DND-41 (cell line): ENCODE results near the gene SRSF12.

Source experiments
- ATAC-seq: fragments of 200-7000 bp; cut with Tn5 transposase; 3 replicates; pipeline ENCODE4 v1.9.1; 2021; ENCODE audit warnings: low read depth; ENCODE audit not compliant: insufficient read depth
- DNase-seq: peaks from one replicate; pipeline ENCODE4 v3.0.0-alpha.2; 2020
- H2AFZ ChIP-seq: 2 replicates; pipeline ENCODE4 v1.6.0; 2012; ENCODE audit warnings: low read depth, low read length
- H3K27ac ChIP-seq: 2 replicates; pipeline ENCODE4 v1.5.1; 2012; ENCODE audit warnings: low read length, inconsistent platforms
- H3K27me3 ChIP-seq: fragments of 200-600 bp; sonication (generic); 2 replicates; pipeline ENCODE4 v1.6.0; 2012; ENCODE audit warnings: low read length, mild to moderate bottlenecking, inconsistent platforms; ENCODE audit not compliant: insufficient read depth, poor library complexity
- H3K36me3 ChIP-seq: 2 replicates; pipeline ENCODE4 v1.5.1; 2012; ENCODE audit warnings: low read length, inconsistent platforms; ENCODE audit not compliant: insufficient read depth
- H3K4me1 ChIP-seq: 2 replicates; pipeline ENCODE4 v1.5.1; 2012; ENCODE audit warnings: mild to moderate bottlenecking, low read length; ENCODE audit not compliant: insufficient read depth
- H3K4me2 ChIP-seq: 2 replicates; pipeline ENCODE4 v1.6.0; 2012; ENCODE audit warnings: mild to moderate bottlenecking, moderate library complexity, low read length, inconsistent platforms; ENCODE audit not compliant: insufficient read depth
- H3K4me3 ChIP-seq, 2 experiments: fragments of 200-600 bp in 1 of 2; shearing (Covaris generic) in 1 of 2; 2 replicates each; pipeline ENCODE4 v1.5.1; 2012 to 2016; ENCODE audit warnings: inconsistent platforms in 2 of 2, low read length in 2 of 2, mild to moderate bottlenecking in 2 of 2, low read depth in 1 of 2, moderate library complexity in 1 of 2
- H3K79me2 ChIP-seq: 2 replicates; pipeline ENCODE4 v1.6.0; 2012; ENCODE audit warnings: low read length, inconsistent platforms; ENCODE audit not compliant: insufficient read depth
- H3K9ac ChIP-seq: 2 replicates; pipeline ENCODE4 v1.6.0; 2012; ENCODE audit warnings: low read depth, mild to moderate bottlenecking, inconsistent platforms, low read length, moderate library complexity
- H3K9me3 ChIP-seq: 2 replicates; pipeline ENCODE4 v1.5.1; 2012; ENCODE audit warnings: low read length, moderate library complexity, mild to moderate bottlenecking, inconsistent platforms; ENCODE audit not compliant: insufficient read depth, severe bottlenecking
- H4K20me1 ChIP-seq: 2 replicates; pipeline ENCODE4 v1.6.0; 2012; ENCODE audit warnings: low read length; ENCODE audit not compliant: insufficient read depth
- EZH2 ChIP-seq: IDR thresholded peaks from 3 replicates; pipeline ENCODE4 v1.6.1; 2012; ENCODE audit warnings: borderline replicate concordance, low read depth, mild to moderate bottlenecking, moderate library complexity, low read length, inconsistent platforms; ENCODE audit not compliant: severe bottlenecking
- TF ChIP-seq, protein P1 (sequence below): IDR thresholded peaks from 2 replicates; pipeline ENCODE4 v1.5.1; 2012; ENCODE audit warnings: borderline replicate concordance, low read length, moderate library complexity, mild to moderate bottlenecking; ENCODE audit not compliant: poor library complexity, severe bottlenecking; ENCODE audit errors: extremely low read depth

The SRSF12 gene

DNA sequence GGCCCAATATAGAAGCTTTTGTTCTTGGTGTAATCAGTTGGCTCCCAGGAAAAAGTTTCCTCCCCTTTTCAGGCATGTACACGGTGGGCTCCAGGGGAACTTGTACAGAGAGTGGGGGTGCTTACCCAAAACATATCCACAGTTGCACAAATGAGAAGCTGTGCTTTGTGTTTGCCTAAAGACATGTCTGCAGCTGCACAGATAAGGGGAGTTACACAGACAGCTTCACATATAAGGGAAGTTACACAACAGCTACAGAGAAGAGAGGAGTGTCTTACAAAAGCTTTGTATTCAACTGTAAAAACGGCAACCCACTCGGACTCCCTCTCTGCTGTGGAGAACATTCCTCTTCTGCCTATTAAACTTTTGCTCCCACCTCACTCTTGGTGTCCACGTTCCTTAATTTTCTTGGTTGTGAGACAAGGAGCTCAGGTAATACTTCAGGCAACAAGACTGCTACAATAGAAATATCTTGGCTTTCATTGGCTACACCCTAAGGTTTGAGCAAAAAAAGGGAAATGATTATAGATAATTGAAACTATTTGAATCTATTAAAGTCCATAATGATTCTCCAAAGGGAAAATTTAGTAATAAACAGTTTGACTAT, 44.8 kb downstream of the SRSF12 start:
- H3K9ac ChIP-seq = no peak overlapping the region
- H3K4me3 ChIP-seq = no peak overlapping the region
- no peaks in the 10 kb centered on the region for H4K20me1 ChIP-seq
- no peak overlapping the region for H3K4me2 ChIP-seq
- ATAC-seq (no peak), DNase-seq (no peak)
- no peak for TF ChIP-seq EZH2
- TF ChIP-seq, protein P1, sequence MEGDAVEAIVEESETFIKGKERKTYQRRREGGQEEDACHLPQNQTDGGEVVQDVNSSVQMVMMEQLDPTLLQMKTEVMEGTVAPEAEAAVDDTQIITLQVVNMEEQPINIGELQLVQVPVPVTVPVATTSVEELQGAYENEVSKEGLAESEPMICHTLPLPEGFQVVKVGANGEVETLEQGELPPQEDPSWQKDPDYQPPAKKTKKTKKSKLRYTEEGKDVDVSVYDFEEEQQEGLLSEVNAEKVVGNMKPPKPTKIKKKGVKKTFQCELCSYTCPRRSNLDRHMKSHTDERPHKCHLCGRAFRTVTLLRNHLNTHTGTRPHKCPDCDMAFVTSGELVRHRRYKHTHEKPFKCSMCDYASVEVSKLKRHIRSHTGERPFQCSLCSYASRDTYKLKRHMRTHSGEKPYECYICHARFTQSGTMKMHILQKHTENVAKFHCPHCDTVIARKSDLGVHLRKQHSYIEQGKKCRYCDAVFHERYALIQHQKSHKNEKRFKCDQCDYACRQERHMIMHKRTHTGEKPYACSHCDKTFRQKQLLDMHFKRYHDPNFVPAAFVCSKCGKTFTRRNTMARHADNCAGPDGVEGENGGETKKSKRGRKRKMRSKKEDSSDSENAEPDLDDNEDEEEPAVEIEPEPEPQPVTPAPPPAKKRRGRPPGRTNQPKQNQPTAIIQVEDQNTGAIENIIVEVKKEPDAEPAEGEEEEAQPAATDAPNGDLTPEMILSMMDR = no peak
- H2AFZ ChIP-seq = no peak overlapping the region
- H3K79me2 ChIP-seq = no peaks in the 10 kb centered on the region
- no peaks in the 10 kb centered on the region for H3K27me3 ChIP-seq
- H3K9me3 ChIP-seq = peaks cover 5% of the 10 kb centered on the region
- H3K27ac ChIP-seq = no peak overlapping the region
- no peaks in the 10 kb centered on the region for H3K36me3 ChIP-seq
- H3K4me1 ChIP-seq = no peaks in the 10 kb centered on the region

DNA sequence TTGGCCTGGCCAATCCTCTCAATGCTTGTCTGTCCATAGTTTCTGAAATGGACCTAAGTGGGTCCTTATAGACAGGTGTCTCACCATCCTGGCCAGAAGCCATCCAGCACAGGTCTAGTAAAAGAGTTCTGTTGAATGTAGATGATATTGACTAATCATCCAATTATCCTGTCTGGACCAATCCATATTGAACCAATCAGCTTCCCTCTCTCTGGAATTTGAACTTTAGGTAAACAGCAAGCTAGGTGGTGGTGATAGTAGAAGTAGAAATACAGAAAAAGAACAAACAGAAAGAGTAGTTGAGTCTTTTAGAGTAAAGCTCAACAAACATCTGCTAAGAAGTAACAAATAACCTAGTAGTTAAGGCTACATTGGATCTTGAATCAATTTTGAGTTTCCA, 46.8 kb downstream of the SRSF12 start:
- no peak overlapping the region for H3K4me3 ChIP-seq
- no peaks in the 10 kb centered on the region for H3K36me3 ChIP-seq
- no peak overlapping the region for H3K4me2 ChIP-seq
- no peak for TF ChIP-seq EZH2
- TF ChIP-seq, protein P1 = no peak
- H3K79me2 ChIP-seq = no peaks in the 10 kb centered on the region
- no peaks in the 10 kb centered on the region for H4K20me1 ChIP-seq
- no peak overlapping the region for H3K9ac ChIP-seq
- DNase-seq (no peak), ATAC-seq (no peak)
- no peaks in the 10 kb centered on the region for H3K27me3 ChIP-seq
- no peak overlapping the region for H2AFZ ChIP-seq
- H3K4me1 ChIP-seq = no peaks in the 10 kb centered on the region
- peaks cover 5% of the 10 kb centered on the region for H3K9me3 ChIP-seq
- H3K27ac ChIP-seq = no peak overlapping the region

DNA sequence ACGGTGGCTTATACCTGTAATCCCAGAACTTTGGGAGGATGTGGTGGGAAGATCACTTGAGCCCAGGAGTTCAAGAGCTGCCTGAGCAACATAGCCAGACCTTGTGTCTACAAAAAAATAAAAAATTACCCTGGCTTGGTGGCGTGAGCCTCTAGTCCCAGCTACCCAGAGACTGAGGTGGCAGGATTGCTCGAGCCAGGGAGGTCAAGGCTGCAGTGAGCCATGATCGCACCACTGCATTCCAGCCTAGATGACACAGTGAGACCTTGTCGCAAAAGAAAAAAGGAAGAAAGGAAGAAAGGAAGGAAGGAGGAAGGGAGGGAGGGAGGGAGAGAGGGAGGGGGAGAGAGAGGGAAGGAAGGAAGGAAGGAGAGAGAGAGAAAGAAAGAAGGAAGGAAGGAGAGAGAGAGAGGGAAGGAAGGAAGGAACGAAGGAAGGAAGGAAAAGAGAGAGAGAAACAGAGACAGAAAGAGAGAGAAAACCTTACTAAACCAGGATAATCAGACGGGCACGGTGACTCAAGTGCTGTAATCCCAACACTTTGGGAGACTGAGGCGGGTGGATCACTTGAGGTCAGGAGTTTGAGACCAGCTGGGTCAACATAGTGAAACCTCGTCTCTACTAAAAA, 48.2 kb downstream of the SRSF12 start:
- Histone ChIP-seq H3K9me3 (peaks cover 5% of the 10 kb centered on the region), H3K4me2 (no peak overlapping the region), H2AFZ (no peak overlapping the region), H3K4me3 (no peak overlapping the region), H3K4me1 (no peaks in the 10 kb centered on the region), H3K79me2 (no peaks in the 10 kb centered on the region), H3K27me3 (no peaks in the 10 kb centered on the region), H3K9ac (no peak overlapping the region), H3K27ac (no peak overlapping the region), H4K20me1 (no peaks in the 10 kb centered on the region), H3K36me3 (no peaks in the 10 kb centered on the region)
- ATAC-seq (no peak), DNase-seq (no peak)
- TF ChIP-seq, protein P1 = no peak
- TF ChIP-seq EZH2 = no peak

DNA sequence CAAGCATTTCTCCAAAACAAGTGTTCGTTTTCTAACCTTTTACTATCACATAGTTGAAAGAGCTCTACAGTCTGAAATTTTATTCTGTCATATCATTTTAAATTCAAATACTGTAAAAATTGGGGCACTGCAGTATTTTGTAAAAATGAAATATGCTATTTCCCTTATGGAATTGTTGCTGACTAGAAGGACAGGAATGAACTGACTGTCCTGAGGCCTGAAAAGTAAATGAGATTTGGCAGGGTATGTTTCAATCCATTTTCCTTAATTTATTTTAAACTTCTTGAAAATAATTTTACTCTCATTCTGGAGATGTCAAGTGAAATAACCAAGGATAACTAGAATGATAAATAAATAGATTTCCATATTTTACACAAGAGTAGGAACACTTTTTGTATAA, 49.2 kb downstream of the SRSF12 start:
- no peak for TF ChIP-seq EZH2
- TF ChIP-seq, protein P1 = no peak
- no peak overlapping the region for H3K9ac ChIP-seq
- no peaks in the 10 kb centered on the region for H3K4me1 ChIP-seq
- ATAC-seq = no peak
- H3K4me3 ChIP-seq = no peak overlapping the region
- H3K4me2 ChIP-seq = no peak overlapping the region
- no peak for DNase-seq
- H4K20me1 ChIP-seq = no peaks in the 10 kb centered on the region
- H3K79me2 ChIP-seq = no peaks in the 10 kb centered on the region
- H3K9me3 ChIP-seq = peaks cover 5% of the 10 kb centered on the region
- H2AFZ ChIP-seq = no peak overlapping the region
- no peak overlapping the region for H3K27ac ChIP-seq
- no peaks in the 10 kb centered on the region for H3K36me3 ChIP-seq
- no peaks in the 10 kb centered on the region for H3K27me3 ChIP-seq
